Left ventricle myocardium inferior (tissue), 1 donor: ENCODE data around the gene YIPF6. TPM values are rescaled to one million over a fixed set of nuclear protein-coding genes. Genes with fewer than 3 reads are reported as not detected.

Experiments used
- DNase-seq: peaks from one replicate; pipeline ENCODE4 v3.0.0-alpha.2; 2020
- H3K27ac ChIP-seq: fragments of 200-600 bp; replicated peaks from 2 replicates; pipeline ENCODE4 v1.8.0; 2021
- H3K27me3 ChIP-seq: fragments of 200-600 bp; 2 replicates; pipeline ENCODE4 v1.8.0; 2021; ENCODE audit warnings: low read depth
- H3K36me3 ChIP-seq: fragments of 200-600 bp; 2 replicates; pipeline ENCODE4 v1.8.0; 2021
- H3K4me1 ChIP-seq: fragments of 200-600 bp; 2 replicates; pipeline ENCODE4 v1.8.0; 2021
- H3K4me3 ChIP-seq: fragments of 200-600 bp; 2 replicates; pipeline ENCODE4 v1.8.0; 2021; ENCODE audit warnings: mild to moderate bottlenecking, moderate library complexity
- H3K9me3 ChIP-seq: fragments of 200-600 bp; replicated peaks from 2 replicates; pipeline ENCODE4 v1.8.0; 2021
- CTCF ChIP-seq: fragments of 200-600 bp; IDR thresholded peaks from 2 replicates; pipeline ENCODE4 v1.8.0; 2021; ENCODE audit warnings: antibody characterized with exemption, mild to moderate bottlenecking, borderline replicate concordance
- intact Hi-C: fragments of 100-400 bp; cut with micrococcal nuclease; formaldehyde crosslinking; loops from one replicate; pipeline ENCODE4 v1.11.0; 2022
- long read RNA-seq: library from polyadenylated mRNA; unstranded; transcript quantifications from one replicate; pipeline ENCODE4 v2.0.0, GENCODE V29; 2021
- total RNA-seq: library from RNA; stranded (reverse); fragmentation: NEBNext Ultra II Directional; extraction: Animal tissue kit (Norgen Biotek cat#: 25700); gene quantifications from one replicate; pipeline ENCODE4 v1.2.1, GENCODE V29; 2021
- donor health status: DM: no; HTN: yes; CAD: no; lungs with severe emphysema.

The YIPF6 gene
- total RNA-seq, result 30.4 TPM
- long read RNA-seq, full-length matches to known transcripts, result 44 of 51 reads
- long read RNA-seq, partial matches to known transcripts, result 1 of 51 reads
- long read RNA-seq, other reads (novel, unspliced or antisense), result 6 of 51 reads

GRCh38 chrX:68498508-68499379 is at the start of gene YIPF6:
Gene YIPF6, plus strand, starts transcription at chrX:68499051. Its CDS starts 16 bp downstream, at chrX:68499067.
- no peaks in the 10 kb centered on the region for H3K9me3 ChIP-seq
- no peaks in the 10 kb centered on the region for H3K27me3 ChIP-seq
- no peaks in the 10 kb centered on the region for H3K36me3 ChIP-seq
- peaks cover 52% of the 10 kb centered on the region for H3K4me1 ChIP-seq
- DNase-seq, result peak; percentile 76
- H3K4me3 ChIP-seq, result peak within 1 kb of the TSS; percentile 81
- intact Hi-C loops, result no loop called here
- H3K27ac ChIP-seq, result peak within 1 kb of the TSS; percentile 95
- no peak for TF ChIP-seq CTCF

- intact Hi-C loops, result no loop called here
These were observed 47.1 kb upstream of the YIPF6 start for GRCh38 chrX:68451720-68452119.

GRCh38 chrX:68454476-68455150 is 44.2 kb upstream of the YIPF6 start:
- intact Hi-C loops, result no loop called here
- Histone ChIP-seq H3K27me3 (no peaks in the 10 kb centered on the region), H3K9me3 (no peaks in the 10 kb centered on the region), H3K36me3 (no peaks in the 10 kb centered on the region), H3K27ac (no peak overlapping the region), H3K4me1 (no peaks in the 10 kb centered on the region), H3K4me3 (no peak overlapping the region)
- DNase-seq, result no peak
- no peak for TF ChIP-seq CTCF

More at GRCh38 chrX:68451720-68452119, 47.1 kb upstream of the YIPF6 start:
- Histone ChIP-seq H3K27me3 (no peaks in the 10 kb centered on the region), H3K27ac (no peak overlapping the region), H3K4me3 (no peak overlapping the region), H3K36me3 (no peaks in the 10 kb centered on the region), H3K9me3 (no peaks in the 10 kb centered on the region), H3K4me1 (no peaks in the 10 kb centered on the region)
- no peak for DNase-seq
- no peak for TF ChIP-seq CTCF

- no peaks in the 10 kb centered on the region for H3K27me3 ChIP-seq
- H3K9me3 ChIP-seq, result no peaks in the 10 kb centered on the region
- no peak overlapping the region for H3K27ac ChIP-seq
- no peak for TF ChIP-seq CTCF
- H3K4me1 ChIP-seq, result no peaks in the 10 kb centered on the region
- H3K36me3 ChIP-seq, result no peaks in the 10 kb centered on the region
- DNase-seq, result no peak
- intact Hi-C loops, result no loop called here
- no peak overlapping the region for H3K4me3 ChIP-seq
These were observed 43.7 kb upstream of the YIPF6 start for GRCh38 chrX:68455151-68455510.

- TF ChIP-seq CTCF, result no peak
- Histone ChIP-seq H3K36me3 (no peaks in the 10 kb centered on the region), H3K9me3 (no peaks in the 10 kb centered on the region), H3K27ac (no peak overlapping the region), H3K27me3 (no peaks in the 10 kb centered on the region), H3K4me3 (no peak overlapping the region), H3K4me1 (no peaks in the 10 kb centered on the region)
- DNase-seq, result no peak
- intact Hi-C loops, result loop anchor here (5.0 kb wide), 1 partner anchor 264 kb away; no protein-coding TSS in a partner anchor
These were observed 37.8 kb upstream of the YIPF6 start for GRCh38 chrX:68461093-68461492.
